SK-N-SH (cell line): ENCODE results near the gene BID.

Experiments used
- CTCF ChIP-seq: fragments of 200-600 bp; sonication (generic); IDR thresholded peaks from 2 replicates; pipeline ENCODE4 v1.6.1; 2017; ENCODE audit warnings: antibody characterized with exemption, mild to moderate bottlenecking, moderate library complexity
- ELF1 ChIP-seq: IDR thresholded peaks from 2 replicates; pipeline ENCODE4 v1.4.0; 2012
- EP300 ChIP-seq, 2 experiments: IDR thresholded peaks; 2 replicates each; pipeline versions ENCODE4 v1.4.0 to v1.6.1; 2012; ENCODE audit warnings: borderline replicate concordance in 1 of 2, low read depth in 1 of 2, low read length in 1 of 2
- EZH2phosphoT487 ChIP-seq: fragments of 200-600 bp; sonication (generic); IDR thresholded peaks from 2 replicates; pipeline ENCODE4 v1.6.1; 2017; ENCODE audit warnings: low read depth, mixed run types, mild to moderate bottlenecking, antibody characterized with exemption, moderate library complexity, borderline replicate concordance
- MXI1 ChIP-seq: IDR thresholded peaks from 2 replicates; pipeline ENCODE4 v1.6.1; 2012; ENCODE audit warnings: mild to moderate bottlenecking, low read depth, low read length, improper control_type of control experiment
- POLR2AphosphoS5 ChIP-seq: IDR thresholded peaks from 2 replicates; pipeline ENCODE4 v1.6.1; 2012; ENCODE audit warnings: low read depth, low read length
- RAD21 ChIP-seq: IDR thresholded peaks from 2 replicates; pipeline ENCODE4 v1.6.1; 2012; ENCODE audit warnings: mild to moderate bottlenecking, low read length
- RCOR1 ChIP-seq: fragments of 150-350 bp; IDR thresholded peaks from 2 replicates; pipeline ENCODE4 v1.6.1; 2017; ENCODE audit warnings: antibody characterized with exemption, low read length
- REST ChIP-seq: IDR thresholded peaks from 2 replicates; pipeline ENCODE4 v1.6.1; 2012; ENCODE audit warnings: mild to moderate bottlenecking, low read depth, low read length, moderate library complexity
- TAF1 ChIP-seq: IDR thresholded peaks from 2 replicates; pipeline ENCODE4 v1.6.1; 2012; ENCODE audit warnings: low read depth, mild to moderate bottlenecking, low read length, moderate library complexity, borderline replicate concordance
- YY1 ChIP-seq: IDR thresholded peaks from 2 replicates; pipeline ENCODE4 v1.4.0; 2012; ENCODE audit warnings: low read depth, mild to moderate bottlenecking
- TF ChIP-seq, protein P1 (sequence below): IDR thresholded peaks from 2 replicates; pipeline ENCODE4 v1.4.0; 2012; ENCODE audit warnings: low read depth

GRCh38 chr22:17822087-17822486 is 47.8 kb upstream of the BID start:
- no peak for TF ChIP-seq RAD21
- no peak for TF ChIP-seq RCOR1
- TF ChIP-seq, protein P1, sequence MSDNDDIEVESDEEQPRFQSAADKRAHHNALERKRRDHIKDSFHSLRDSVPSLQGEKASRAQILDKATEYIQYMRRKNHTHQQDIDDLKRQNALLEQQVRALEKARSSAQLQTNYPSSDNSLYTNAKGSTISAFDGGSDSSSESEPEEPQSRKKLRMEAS, result no peak
- TF ChIP-seq CTCF, result no peak
- no peak for TF ChIP-seq ELF1
- no peak for TF ChIP-seq MXI1
- TF ChIP-seq TAF1, result no peak
- TF ChIP-seq YY1, result no peak
- TF ChIP-seq EP300 (IDR thresholded peaks at IDR 0.05; ENCODE audit: borderline replicate concordance in 1 of 2, low read depth in 1 of 2, low read length in 1 of 2), result no peak
- no peak for TF ChIP-seq POLR2AphosphoS5
- TF ChIP-seq EZH2phosphoT487, result no peak
- no peak for TF ChIP-seq REST
